HG02884 (cell line): ENCODE measurements around the gene PRDM12.

Experiments
- ATAC-seq: cut with Tn5 transposase; IDR thresholded peaks from one replicate; pipeline ENCODE4 v1.9.1; 2021; ENCODE audit warnings: mild to moderate bottlenecking, moderate library complexity; ENCODE audit not compliant: unreplicated experiment

Gene PRDM12

DNA sequence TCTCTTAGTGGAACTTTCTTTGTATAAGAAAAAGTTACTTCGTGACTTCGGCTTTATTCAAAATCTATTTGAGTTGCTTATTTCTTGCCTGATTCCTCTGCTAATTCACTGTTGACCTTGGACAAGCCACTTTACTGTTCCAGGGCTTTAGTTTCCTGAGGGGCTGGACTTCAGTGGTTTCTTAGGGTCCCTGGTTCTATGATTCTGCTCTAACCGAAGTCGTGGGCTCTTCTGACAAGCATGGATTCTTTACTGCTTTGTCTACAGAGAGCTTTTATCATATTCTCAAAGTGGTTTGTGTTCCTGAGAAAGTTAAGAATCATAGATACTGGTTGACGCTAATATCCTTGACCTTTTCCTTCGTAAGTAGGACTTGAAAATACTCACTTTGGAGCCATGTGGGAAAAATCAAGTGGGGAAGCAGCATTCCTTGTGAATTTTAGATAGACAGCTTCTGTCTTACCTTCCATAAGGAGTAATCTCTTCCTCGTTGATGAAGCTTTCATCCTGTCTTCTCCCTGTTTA is 50.3 kb downstream of the PRDM12 start:
- ATAC-seq = no peak

DNA sequence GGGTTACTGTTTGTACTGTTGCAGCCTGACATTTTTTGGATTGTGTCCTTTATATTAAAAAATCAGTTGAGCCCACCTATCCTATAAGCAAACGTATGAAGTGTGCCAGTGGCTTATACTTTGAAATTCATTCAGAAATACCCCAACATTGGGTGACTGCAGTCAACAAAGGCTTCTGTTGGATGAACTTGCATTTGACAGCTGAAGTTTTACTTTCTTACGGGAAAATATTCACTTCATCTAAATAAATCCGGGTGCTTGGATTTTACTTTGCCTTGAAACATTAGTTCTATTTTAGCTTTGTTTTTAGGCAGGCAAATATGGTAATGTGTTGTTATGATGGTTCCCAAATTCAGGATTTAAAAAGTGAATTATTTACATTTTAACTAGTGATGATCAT is 50.9 kb downstream of the PRDM12 start:
- ATAC-seq = no peak

DNA sequence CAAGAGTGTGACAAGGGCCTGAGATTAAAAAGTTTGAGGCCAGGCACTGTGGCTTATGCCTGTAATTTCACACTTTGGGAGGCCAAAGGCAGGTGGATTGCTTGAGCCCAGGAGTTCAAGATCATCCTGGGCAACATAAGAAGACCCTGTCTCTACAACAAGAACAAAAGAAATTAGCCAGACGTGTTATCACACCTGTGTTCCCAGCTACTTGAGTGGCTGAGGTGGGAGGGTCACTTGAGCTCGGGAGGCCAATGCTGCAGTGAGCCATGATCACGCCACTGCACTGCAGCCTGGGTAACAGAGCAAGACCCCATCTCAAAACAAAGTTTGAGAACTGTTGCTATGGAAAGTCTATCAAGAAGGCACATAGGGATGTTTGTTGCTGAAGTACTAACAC is 54.2 kb downstream of the PRDM12 start:
- no peak for ATAC-seq

DNA sequence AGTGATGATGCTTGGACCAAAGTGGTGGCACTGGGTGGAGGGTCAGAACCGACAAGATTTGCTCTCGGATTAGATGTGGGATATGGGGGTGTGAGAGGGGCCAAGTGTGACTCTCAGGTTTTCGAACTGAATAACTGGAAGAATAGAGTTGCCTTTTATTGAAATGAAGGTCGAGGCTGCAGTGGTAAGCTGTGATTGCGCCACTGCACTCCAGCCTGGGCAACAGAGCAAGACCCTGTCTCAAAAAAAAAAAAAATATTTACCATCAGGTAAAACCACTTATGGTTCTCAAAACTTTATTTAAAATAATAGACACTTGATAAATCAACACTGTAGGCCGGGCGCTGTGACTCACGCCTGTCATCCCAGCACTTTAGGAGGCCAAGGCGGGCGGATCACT is 56.4 kb downstream of the PRDM12 start:
- ATAC-seq = no peak

DNA sequence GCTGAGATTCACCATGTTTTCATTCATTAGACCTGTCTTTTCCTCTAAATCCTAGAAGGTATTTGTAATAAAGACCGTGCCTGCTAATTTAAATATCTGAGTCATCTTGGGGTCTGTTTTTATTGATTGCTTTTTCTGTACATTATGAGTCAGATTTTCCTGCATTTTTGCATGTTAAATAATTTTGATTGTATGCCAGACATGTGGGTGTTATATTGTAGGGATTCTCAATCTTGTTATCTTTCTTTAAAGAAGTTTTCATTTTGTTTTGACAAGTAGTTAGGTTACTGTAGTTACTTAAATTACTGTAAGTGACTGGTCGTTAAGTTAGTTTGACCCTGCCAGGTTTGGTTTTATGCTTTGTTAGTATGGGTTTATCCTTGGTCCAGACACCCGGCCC is 64.3 kb downstream of the PRDM12 start:
- ATAC-seq = no peak

DNA sequence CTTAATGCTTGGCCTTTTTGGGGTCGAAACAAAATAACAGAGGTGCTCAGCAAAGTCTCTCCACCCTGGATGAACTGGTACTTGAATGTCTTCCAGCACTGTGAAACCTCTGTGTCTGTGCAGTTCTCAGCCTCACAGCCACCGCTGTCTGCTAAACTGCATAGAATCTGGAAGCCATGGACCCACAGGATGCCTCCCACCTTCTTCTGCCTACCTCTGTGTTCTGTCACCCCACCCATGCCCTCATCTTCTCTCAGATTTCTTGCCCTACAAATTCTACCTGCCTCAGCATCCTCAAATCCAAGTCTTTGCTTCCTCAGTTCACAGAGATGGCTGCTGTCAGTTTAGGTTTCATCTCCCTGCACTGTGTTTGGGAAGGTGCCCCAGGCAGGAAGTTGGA is 64.8 kb downstream of the PRDM12 start:
- no peak for ATAC-seq

DNA sequence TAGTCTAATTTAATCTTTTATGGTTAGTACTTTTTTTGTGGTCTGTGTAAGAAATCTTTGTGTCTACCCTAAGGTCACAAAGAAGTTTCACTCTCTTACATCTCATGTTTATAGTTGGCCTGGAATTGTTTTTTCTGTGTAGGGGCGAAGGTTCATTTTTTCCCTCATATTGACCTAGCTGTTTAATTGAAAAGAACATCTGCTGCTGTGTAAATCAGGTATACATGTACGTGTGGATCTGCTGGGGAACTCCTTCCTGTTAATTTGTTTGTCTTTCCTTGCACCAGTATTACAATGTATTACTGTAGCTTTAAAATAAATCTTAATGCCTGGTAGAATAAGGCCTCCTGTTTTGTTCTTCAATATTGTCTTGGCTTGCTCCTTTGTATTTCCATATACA is 67.0 kb downstream of the PRDM12 start:
- no peak for ATAC-seq

DNA sequence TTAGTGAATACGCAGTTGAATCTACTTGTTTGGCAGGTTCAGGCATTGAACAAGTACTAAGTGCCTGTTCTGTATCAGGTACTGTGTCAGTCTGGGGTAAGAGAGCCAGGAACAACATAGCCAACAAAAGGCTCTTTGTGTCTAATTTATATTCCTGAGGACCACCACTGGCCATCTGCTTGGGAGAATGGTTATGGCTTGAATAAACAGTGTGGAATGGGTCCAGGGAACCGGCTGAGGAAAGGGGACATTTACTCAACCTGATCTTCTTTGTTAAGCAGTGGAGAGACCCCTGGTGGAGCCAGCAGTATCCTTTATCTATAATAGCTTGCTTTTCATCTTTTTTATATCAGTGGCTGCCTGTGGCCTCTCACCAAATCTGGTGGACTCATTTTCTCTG is 67.7 kb downstream of the PRDM12 start:
- no peak for ATAC-seq
